Measurements from ENCODE around the gene LGALS9. TPM values are rescaled to one million over a fixed set of nuclear protein-coding genes. Genes with fewer than 3 reads are reported as not detected.

Gene LGALS9
- polyA plus RNA-seq, 3 donors: 149 to 581 (median 149) TPM

DNA sequence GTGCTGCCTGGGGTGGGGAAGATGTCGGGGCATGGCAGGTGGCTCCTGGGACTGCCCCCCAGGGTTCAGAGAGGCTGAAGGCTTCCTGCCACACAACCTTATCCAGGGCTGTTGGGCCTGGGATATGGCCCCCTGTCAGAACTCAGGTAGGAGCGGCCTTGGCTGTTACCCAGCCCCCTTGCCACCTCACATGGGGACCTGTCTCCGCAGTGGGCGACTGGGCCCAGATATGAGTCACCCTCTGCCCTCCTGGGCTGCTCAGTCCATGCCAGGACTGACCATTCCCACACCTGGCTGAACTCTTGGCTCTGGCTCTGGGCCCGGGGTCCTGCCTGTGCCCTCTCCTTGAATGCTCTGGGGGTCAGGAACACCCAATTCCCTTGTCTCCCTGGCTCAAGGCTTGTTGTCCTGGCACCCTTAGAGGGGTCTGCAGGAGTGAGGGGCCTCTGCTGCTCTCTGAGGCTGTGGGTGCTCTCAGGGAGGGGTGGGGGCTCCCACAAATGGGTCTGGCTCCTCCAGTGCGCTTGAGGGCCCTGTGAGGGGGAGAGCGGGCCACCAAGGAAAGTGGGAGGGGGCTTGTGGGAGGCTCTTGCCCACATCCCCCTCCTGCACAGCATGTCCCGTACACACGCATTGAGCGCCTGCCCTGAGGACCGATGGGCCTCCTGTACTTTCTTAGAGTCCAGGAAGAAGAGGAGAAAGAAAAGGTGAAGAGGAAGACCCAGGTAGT, 36.0 kb downstream of the LGALS9 start:
- H3K27ac Mint-ChIP-seq: peak overlapping the region in 1 of 7 donors; percentile 13
- no peaks in the 10 kb centered on the region for H3K36me3 ChIP-seq (replicated peaks in 1 of 2; ENCODE audit: control insufficient read depth in 1 of 2, insufficient read depth in 2 of 2, low read length in 2 of 2)
- DNase-seq: no peak
- TF ChIP-seq, protein P1, sequence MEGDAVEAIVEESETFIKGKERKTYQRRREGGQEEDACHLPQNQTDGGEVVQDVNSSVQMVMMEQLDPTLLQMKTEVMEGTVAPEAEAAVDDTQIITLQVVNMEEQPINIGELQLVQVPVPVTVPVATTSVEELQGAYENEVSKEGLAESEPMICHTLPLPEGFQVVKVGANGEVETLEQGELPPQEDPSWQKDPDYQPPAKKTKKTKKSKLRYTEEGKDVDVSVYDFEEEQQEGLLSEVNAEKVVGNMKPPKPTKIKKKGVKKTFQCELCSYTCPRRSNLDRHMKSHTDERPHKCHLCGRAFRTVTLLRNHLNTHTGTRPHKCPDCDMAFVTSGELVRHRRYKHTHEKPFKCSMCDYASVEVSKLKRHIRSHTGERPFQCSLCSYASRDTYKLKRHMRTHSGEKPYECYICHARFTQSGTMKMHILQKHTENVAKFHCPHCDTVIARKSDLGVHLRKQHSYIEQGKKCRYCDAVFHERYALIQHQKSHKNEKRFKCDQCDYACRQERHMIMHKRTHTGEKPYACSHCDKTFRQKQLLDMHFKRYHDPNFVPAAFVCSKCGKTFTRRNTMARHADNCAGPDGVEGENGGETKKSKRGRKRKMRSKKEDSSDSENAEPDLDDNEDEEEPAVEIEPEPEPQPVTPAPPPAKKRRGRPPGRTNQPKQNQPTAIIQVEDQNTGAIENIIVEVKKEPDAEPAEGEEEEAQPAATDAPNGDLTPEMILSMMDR (IDR thresholded peaks at IDR 0.05): no peak
- no peaks in the 10 kb centered on the region for H3K27me3 ChIP-seq (ENCODE audit: control insufficient read depth in 2 of 2, insufficient read depth in 2 of 2, low read length in 2 of 2)
- no peak overlapping the region for H3K4me3 Mint-ChIP-seq
- no peak overlapping the region for H3K9ac ChIP-seq (ENCODE audit: insufficient read depth, low read length, poor library complexity, severe bottlenecking)
- H3K79me2 ChIP-seq (ENCODE audit: insufficient read depth, low read length): no peaks in the 10 kb centered on the region
- H3K36me3 Mint-ChIP-seq: no peaks in the 10 kb centered on the region
- 86% methylated on average over 4 of the region's 11 CpGs for WGBS (ENCODE audit: insufficient coverage)
- H3K4me2 ChIP-seq (replicated peaks; ENCODE audit: extremely low read depth, low read length, poor library complexity, severe bottlenecking): no peak overlapping the region
- H3K9me3 ChIP-seq (replicated peaks in 1 of 2; ENCODE audit: control insufficient read depth in 1 of 2, insufficient read depth in 1 of 2, low read length in 2 of 2): no peaks in the 10 kb centered on the region
- intact Hi-C loops (cut with micrococcal nuclease): loop anchor here in 1 of 2 donors (10.0 kb wide), 1 partner anchor 208 kb away; no protein-coding TSS in a partner anchor
- no peaks in the 10 kb centered on the region for H3K4me1 Mint-ChIP-seq
- H3K9me3 Mint-ChIP-seq: no peaks in the 10 kb centered on the region
- no peak overlapping the region for H2AFZ ChIP-seq (ENCODE audit: insufficient read depth, low read depth, low read length, poor library complexity, severe bottlenecking)
- H4K20me1 ChIP-seq (ENCODE audit: insufficient read depth, low read length): no peaks in the 10 kb centered on the region
- H3K27ac ChIP-seq (ENCODE audit: low read depth in 1 of 2, low read length in 2 of 2): no peak overlapping the region
- H3K4me3 ChIP-seq (replicated peaks in 1 of 3; ENCODE audit: low read depth in 2 of 3, low read length in 3 of 3): no peak overlapping the region
- no peaks in the 10 kb centered on the region for H3K4me1 ChIP-seq (ENCODE audit: control insufficient read depth in 1 of 2, insufficient read depth in 2 of 2, low read length in 2 of 2)
- peaks cover 0 to 4% (median 0%) of the 10 kb centered on the region in 3 donors for H3K27me3 Mint-ChIP-seq (ENCODE audit: low read depth in 3 of 3)

DNA sequence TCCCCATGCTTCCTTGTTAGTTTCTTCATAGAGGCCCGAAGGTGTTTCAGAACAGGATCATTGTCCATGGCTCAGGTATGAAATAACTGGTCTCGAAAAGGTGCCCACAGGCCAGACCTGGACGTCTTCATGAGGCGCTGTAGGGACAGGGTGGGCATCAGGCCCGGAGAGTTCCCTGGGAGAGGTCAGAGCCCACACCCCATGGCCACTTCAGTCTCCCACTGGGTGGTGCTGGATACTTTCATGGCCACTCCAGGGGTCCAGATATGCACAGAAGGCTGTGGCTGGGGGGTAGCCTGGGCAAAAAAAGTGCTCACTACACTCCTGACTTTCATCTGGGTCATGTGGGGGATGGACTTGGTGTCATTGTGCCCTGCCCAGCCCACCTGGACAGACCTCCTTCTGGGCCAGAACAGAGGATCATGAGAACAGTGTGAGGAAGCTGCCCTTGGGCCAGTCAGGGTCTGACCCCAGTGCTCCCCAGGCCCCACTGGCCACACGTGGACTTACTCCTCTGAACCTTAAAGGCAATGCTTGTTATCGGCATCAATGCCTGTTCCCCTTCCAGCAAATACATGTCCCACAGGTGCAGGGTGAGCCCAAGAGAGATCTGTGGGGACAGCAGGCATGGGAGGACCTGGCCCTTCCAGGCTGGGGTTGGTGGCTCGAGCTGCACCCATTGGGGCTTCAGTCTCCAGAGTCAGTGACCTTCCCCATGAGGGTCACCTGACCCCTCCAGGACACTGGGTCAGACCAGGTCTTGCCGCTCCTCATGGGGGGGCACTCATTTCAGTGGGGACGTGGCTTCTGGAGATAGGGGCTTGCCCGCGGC, 36.9 kb downstream of the LGALS9 start:
- Mint-ChIP-seq H3K4me3 (no peak overlapping the region), H3K4me1 (no peaks in the 10 kb centered on the region), H3K9me3 (no peaks in the 10 kb centered on the region), H3K27ac (no peak overlapping the region), H3K27me3 (ENCODE audit: low read depth in 3 of 3) (no peaks in the 10 kb centered on the region), H3K36me3 (no peaks in the 10 kb centered on the region)
- no peaks in the 10 kb centered on the region for H3K27me3 ChIP-seq (ENCODE audit: control insufficient read depth in 2 of 2, insufficient read depth in 2 of 2, low read length in 2 of 2)
- H3K9me3 ChIP-seq (replicated peaks in 1 of 2; ENCODE audit: control insufficient read depth in 1 of 2, insufficient read depth in 1 of 2, low read length in 2 of 2): no peaks in the 10 kb centered on the region
- no peak overlapping the region for H3K9ac ChIP-seq (ENCODE audit: insufficient read depth, low read length, poor library complexity, severe bottlenecking)
- no peaks in the 10 kb centered on the region for H3K4me1 ChIP-seq (ENCODE audit: control insufficient read depth in 1 of 2, insufficient read depth in 2 of 2, low read length in 2 of 2)
- DNase-seq: no peak
- no peak overlapping the region for H3K4me3 ChIP-seq (replicated peaks in 1 of 3; ENCODE audit: low read depth in 2 of 3, low read length in 3 of 3)
- TF ChIP-seq, protein P1 (IDR thresholded peaks at IDR 0.05): no peak
- no peaks in the 10 kb centered on the region for H3K36me3 ChIP-seq (replicated peaks in 1 of 2; ENCODE audit: control insufficient read depth in 1 of 2, insufficient read depth in 2 of 2, low read length in 2 of 2)
- H3K79me2 ChIP-seq (ENCODE audit: insufficient read depth, low read length): no peaks in the 10 kb centered on the region
- no peak overlapping the region for H3K4me2 ChIP-seq (replicated peaks; ENCODE audit: extremely low read depth, low read length, poor library complexity, severe bottlenecking)
- no peak overlapping the region for H3K27ac ChIP-seq (ENCODE audit: low read depth in 1 of 2, low read length in 2 of 2)
- 89% methylated on average over 11 of the region's 12 CpGs for WGBS (ENCODE audit: insufficient coverage)
- intact Hi-C loops (cut with micrococcal nuclease): loop anchor here in 1 of 2 donors (10.0 kb wide), 1 partner anchor 207 kb away; no protein-coding TSS in a partner anchor
- no peak overlapping the region for H2AFZ ChIP-seq (ENCODE audit: insufficient read depth, low read depth, low read length, poor library complexity, severe bottlenecking)
- H4K20me1 ChIP-seq (ENCODE audit: insufficient read depth, low read length): no peaks in the 10 kb centered on the region

Measured in CD14-positive monocyte (primary cell).